Measurements from ENCODE around the gene THSD7B. TPM values are rescaled to one million over a fixed set of nuclear protein-coding genes. Genes with fewer than 3 reads are reported as not detected.

THSD7B gene
- total RNA-seq, 1 donor from 2014 or later, result 2.1 TPM

- no peak overlapping the region for H3K4me3 ChIP-seq (ENCODE audit: low read length in 3 of 3)
- no peak overlapping the region for H3K9ac ChIP-seq (ENCODE audit: low read depth in 1 of 3, low read length in 3 of 3)
- H3K9me3 ChIP-seq (ENCODE audit: control insufficient read depth in 3 of 3, low read length in 3 of 3), result no peaks in the 10 kb centered on the region
- no peaks in the 10 kb centered on the region for H3K27me3 ChIP-seq (ENCODE audit: control insufficient read depth in 3 of 3, insufficient read depth in 3 of 3, low read length in 3 of 3)
- no peaks in the 10 kb centered on the region for H3K36me3 ChIP-seq (ENCODE audit: control insufficient read depth in 3 of 3, insufficient read depth in 3 of 3, low read length in 3 of 3)
- H3K4me1 ChIP-seq (ENCODE audit: control insufficient read depth in 3 of 3, insufficient read depth in 3 of 3, low read length in 3 of 3), result no peaks in the 10 kb centered on the region
- H3K27ac ChIP-seq (ENCODE audit: low read depth, low read length), result no peak overlapping the region
Observed at GRCh38 chr2:137005210-137005609, 239.9 kb downstream of the THSD7B start.

GRCh38 chr2:137007938-137008337 is 242.6 kb downstream of the THSD7B start:
- no peak overlapping the region for H3K27ac ChIP-seq (ENCODE audit: low read depth, low read length)
- H3K4me1 ChIP-seq (ENCODE audit: control insufficient read depth in 3 of 3, insufficient read depth in 3 of 3, low read length in 3 of 3), result no peaks in the 10 kb centered on the region
- H3K9me3 ChIP-seq (ENCODE audit: control insufficient read depth in 3 of 3, low read length in 3 of 3), result no peaks in the 10 kb centered on the region
- H3K9ac ChIP-seq (ENCODE audit: low read depth in 1 of 3, low read length in 3 of 3), result no peak overlapping the region
- no peaks in the 10 kb centered on the region for H3K27me3 ChIP-seq (ENCODE audit: control insufficient read depth in 3 of 3, insufficient read depth in 3 of 3, low read length in 3 of 3)
- H3K36me3 ChIP-seq (ENCODE audit: control insufficient read depth in 3 of 3, insufficient read depth in 3 of 3, low read length in 3 of 3), result no peaks in the 10 kb centered on the region
- no peak overlapping the region for H3K4me3 ChIP-seq (ENCODE audit: low read length in 3 of 3)

GRCh38 chr2:137009953-137010352 is 244.6 kb downstream of the THSD7B start:
- Histone ChIP-seq H3K9me3 (ENCODE audit: control insufficient read depth in 3 of 3, low read length in 3 of 3) (no peaks in the 10 kb centered on the region), H3K36me3 (ENCODE audit: control insufficient read depth in 3 of 3, insufficient read depth in 3 of 3, low read length in 3 of 3) (no peaks in the 10 kb centered on the region), H3K27ac (ENCODE audit: low read depth, low read length) (no peak overlapping the region), H3K27me3 (ENCODE audit: control insufficient read depth in 3 of 3, insufficient read depth in 3 of 3, low read length in 3 of 3) (no peaks in the 10 kb centered on the region), H3K4me1 (ENCODE audit: control insufficient read depth in 3 of 3, insufficient read depth in 3 of 3, low read length in 3 of 3) (no peaks in the 10 kb centered on the region), H3K4me3 (ENCODE audit: low read length in 3 of 3) (no peak overlapping the region), H3K9ac (ENCODE audit: low read depth in 1 of 3, low read length in 3 of 3) (no peak overlapping the region)

- H3K4me1 ChIP-seq (ENCODE audit: control insufficient read depth in 3 of 3, insufficient read depth in 3 of 3, low read length in 3 of 3), result no peaks in the 10 kb centered on the region
- no peaks in the 10 kb centered on the region for H3K9me3 ChIP-seq (ENCODE audit: control insufficient read depth in 3 of 3, low read length in 3 of 3)
- H3K9ac ChIP-seq (ENCODE audit: low read depth in 1 of 3, low read length in 3 of 3), result no peak overlapping the region
- H3K27ac ChIP-seq (ENCODE audit: low read depth, low read length), result no peak overlapping the region
- H3K4me3 ChIP-seq (ENCODE audit: low read length in 3 of 3), result no peak overlapping the region
- H3K36me3 ChIP-seq (ENCODE audit: control insufficient read depth in 3 of 3, insufficient read depth in 3 of 3, low read length in 3 of 3), result no peaks in the 10 kb centered on the region
- no peaks in the 10 kb centered on the region for H3K27me3 ChIP-seq (ENCODE audit: control insufficient read depth in 3 of 3, insufficient read depth in 3 of 3, low read length in 3 of 3)
Observed at GRCh38 chr2:137020452-137021196, 255.3 kb downstream of the THSD7B start.

- H3K9ac ChIP-seq (ENCODE audit: low read depth in 1 of 3, low read length in 3 of 3), result no peak overlapping the region
Observed at GRCh38 chr2:137021763-137022162, 256.4 kb downstream of the THSD7B start.

GRCh38 chr2:137023205-137023604 is 257.9 kb downstream of the THSD7B start:
- no peak overlapping the region for H3K4me3 ChIP-seq (ENCODE audit: low read length in 3 of 3)
- H3K9me3 ChIP-seq (ENCODE audit: control insufficient read depth in 3 of 3, low read length in 3 of 3), result no peaks in the 10 kb centered on the region
- H3K4me1 ChIP-seq (ENCODE audit: control insufficient read depth in 3 of 3, insufficient read depth in 3 of 3, low read length in 3 of 3), result no peaks in the 10 kb centered on the region
- H3K9ac ChIP-seq (ENCODE audit: low read depth in 1 of 3, low read length in 3 of 3), result no peak overlapping the region
- H3K27ac ChIP-seq (ENCODE audit: low read depth, low read length), result no peak overlapping the region
- no peaks in the 10 kb centered on the region for H3K27me3 ChIP-seq (ENCODE audit: control insufficient read depth in 3 of 3, insufficient read depth in 3 of 3, low read length in 3 of 3)
- no peaks in the 10 kb centered on the region for H3K36me3 ChIP-seq (ENCODE audit: control insufficient read depth in 3 of 3, insufficient read depth in 3 of 3, low read length in 3 of 3)

More at GRCh38 chr2:137021763-137022162, 256.4 kb downstream of the THSD7B start:
- H3K27me3 ChIP-seq (ENCODE audit: control insufficient read depth in 3 of 3, insufficient read depth in 3 of 3, low read length in 3 of 3), result no peaks in the 10 kb centered on the region
- H3K27ac ChIP-seq (ENCODE audit: low read depth, low read length), result no peak overlapping the region
- H3K4me3 ChIP-seq (ENCODE audit: low read length in 3 of 3), result no peak overlapping the region
- H3K4me1 ChIP-seq (ENCODE audit: control insufficient read depth in 3 of 3, insufficient read depth in 3 of 3, low read length in 3 of 3), result no peaks in the 10 kb centered on the region
- no peaks in the 10 kb centered on the region for H3K36me3 ChIP-seq (ENCODE audit: control insufficient read depth in 3 of 3, insufficient read depth in 3 of 3, low read length in 3 of 3)
- no peaks in the 10 kb centered on the region for H3K9me3 ChIP-seq (ENCODE audit: control insufficient read depth in 3 of 3, low read length in 3 of 3)

GRCh38 chr2:137031731-137032130 is 266.4 kb downstream of the THSD7B start:
- H3K9me3 ChIP-seq (ENCODE audit: control insufficient read depth in 3 of 3, low read length in 3 of 3), result peaks cover 0 to 3% (median 0%) of the 10 kb centered on the region in 3 donors
- no peak overlapping the region for H3K9ac ChIP-seq (ENCODE audit: low read depth in 1 of 3, low read length in 3 of 3)
- no peaks in the 10 kb centered on the region for H3K36me3 ChIP-seq (ENCODE audit: control insufficient read depth in 3 of 3, insufficient read depth in 3 of 3, low read length in 3 of 3)
- H3K4me1 ChIP-seq (ENCODE audit: control insufficient read depth in 3 of 3, insufficient read depth in 3 of 3, low read length in 3 of 3), result no peaks in the 10 kb centered on the region
- no peak overlapping the region for H3K4me3 ChIP-seq (ENCODE audit: low read length in 3 of 3)
- H3K27ac ChIP-seq (ENCODE audit: low read depth, low read length), result no peak overlapping the region
- H3K27me3 ChIP-seq (ENCODE audit: control insufficient read depth in 3 of 3, insufficient read depth in 3 of 3, low read length in 3 of 3), result no peaks in the 10 kb centered on the region

- no peaks in the 10 kb centered on the region for H3K4me1 ChIP-seq (ENCODE audit: control insufficient read depth in 3 of 3, insufficient read depth in 3 of 3, low read length in 3 of 3)
- H3K9me3 ChIP-seq (ENCODE audit: control insufficient read depth in 3 of 3, low read length in 3 of 3), result peaks cover 0 to 3% (median 0%) of the 10 kb centered on the region in 3 donors
- no peak overlapping the region for H3K9ac ChIP-seq (ENCODE audit: low read depth in 1 of 3, low read length in 3 of 3)
- H3K4me3 ChIP-seq (ENCODE audit: low read length in 3 of 3), result no peak overlapping the region
- no peak overlapping the region for H3K27ac ChIP-seq (ENCODE audit: low read depth, low read length)
- H3K36me3 ChIP-seq (ENCODE audit: control insufficient read depth in 3 of 3, insufficient read depth in 3 of 3, low read length in 3 of 3), result no peaks in the 10 kb centered on the region
- H3K27me3 ChIP-seq (ENCODE audit: control insufficient read depth in 3 of 3, insufficient read depth in 3 of 3, low read length in 3 of 3), result no peaks in the 10 kb centered on the region
Observed at GRCh38 chr2:137036619-137037018, 271.3 kb downstream of the THSD7B start.

- Histone ChIP-seq H3K36me3 (ENCODE audit: control insufficient read depth in 3 of 3, insufficient read depth in 3 of 3, low read length in 3 of 3) (no peaks in the 10 kb centered on the region), H3K9ac (ENCODE audit: low read depth in 1 of 3, low read length in 3 of 3) (no peak overlapping the region), H3K4me3 (ENCODE audit: low read length in 3 of 3) (no peak overlapping the region), H3K4me1 (ENCODE audit: control insufficient read depth in 3 of 3, insufficient read depth in 3 of 3, low read length in 3 of 3) (no peaks in the 10 kb centered on the region), H3K9me3 (ENCODE audit: control insufficient read depth in 3 of 3, low read length in 3 of 3) (no peaks in the 10 kb centered on the region), H3K27ac (ENCODE audit: low read depth, low read length) (no peak overlapping the region), H3K27me3 (ENCODE audit: control insufficient read depth in 3 of 3, insufficient read depth in 3 of 3, low read length in 3 of 3) (no peaks in the 10 kb centered on the region)
Observed at GRCh38 chr2:137039482-137040152, 274.3 kb downstream of the THSD7B start.

GRCh38 chr2:137047369-137047768 is 282.0 kb downstream of the THSD7B start:
- no peaks in the 10 kb centered on the region for H3K4me1 ChIP-seq (ENCODE audit: control insufficient read depth in 3 of 3, insufficient read depth in 3 of 3, low read length in 3 of 3)
- no peak overlapping the region for H3K27ac ChIP-seq (ENCODE audit: low read depth, low read length)
- H3K27me3 ChIP-seq (ENCODE audit: control insufficient read depth in 3 of 3, insufficient read depth in 3 of 3, low read length in 3 of 3), result no peaks in the 10 kb centered on the region
- H3K9ac ChIP-seq (ENCODE audit: low read depth in 1 of 3, low read length in 3 of 3), result no peak overlapping the region
- H3K4me3 ChIP-seq (ENCODE audit: low read length in 3 of 3), result no peak overlapping the region
- H3K9me3 ChIP-seq (ENCODE audit: control insufficient read depth in 3 of 3, low read length in 3 of 3), result no peaks in the 10 kb centered on the region
- H3K36me3 ChIP-seq (ENCODE audit: control insufficient read depth in 3 of 3, insufficient read depth in 3 of 3, low read length in 3 of 3), result no peaks in the 10 kb centered on the region
